ENCODE data around the gene VCL.
"Not testable (repeated sequence)": the region's sequence is repeated elsewhere in the genome, so short reads cannot be mapped to it uniquely, and the experiment has no call there.

VCL gene

GRCh38 chr10:74039561-74040145 lies 41.7 kb downstream of the VCL start:
- no peak for DNase-seq (ENCODE audit: low spot score)

- DNase-seq (ENCODE audit: low spot score), result no peak
Measured at GRCh38 chr10:74040200-74041126, 42.5 kb downstream of the VCL start.

- DNase-seq (ENCODE audit: low spot score), result no peak
Measured at GRCh38 chr10:74044419-74044818, 46.5 kb downstream of the VCL start.

GRCh38 chr10:74047304-74047703 lies 49.4 kb downstream of the VCL start:
- no peak for DNase-seq (ENCODE audit: low spot score)

GRCh38 chr10:74047871-74048270 lies 50.0 kb downstream of the VCL start:
- DNase-seq (ENCODE audit: low spot score), result no peak

GRCh38 chr10:74048433-74048832 lies 50.5 kb downstream of the VCL start:
- no peak for DNase-seq (ENCODE audit: low spot score)

- no peak for DNase-seq (ENCODE audit: low spot score)
Measured at GRCh38 chr10:74049955-74050354, 52.0 kb downstream of the VCL start.

- DNase-seq (ENCODE audit: low spot score), result no peak
Measured at GRCh38 chr10:74050653-74051052, 52.7 kb downstream of the VCL start.

- DNase-seq (ENCODE audit: low spot score), result no peak
Measured at GRCh38 chr10:74051736-74052342, 53.9 kb downstream of the VCL start.

- DNase-seq (ENCODE audit: low spot score), result no peak
Measured at GRCh38 chr10:74052994-74053393, 55.1 kb downstream of the VCL start.

GRCh38 chr10:74055383-74056049 lies 57.6 kb downstream of the VCL start:
- DNase-seq (ENCODE audit: low spot score), result no peak

- DNase-seq (ENCODE audit: low spot score), result no peak
Measured at GRCh38 chr10:74056050-74056818, 58.3 kb downstream of the VCL start.

- no peak for DNase-seq (ENCODE audit: low spot score)
Measured at GRCh38 chr10:74058071-74058470, 60.2 kb downstream of the VCL start.

- no peak for DNase-seq (ENCODE audit: low spot score)
Measured at GRCh38 chr10:74058658-74059057, 60.7 kb downstream of the VCL start.

- no peak for DNase-seq (ENCODE audit: low spot score)
Measured at GRCh38 chr10:74061104-74061503, 63.2 kb downstream of the VCL start.

GRCh38 chr10:74061978-74062377 lies 64.1 kb downstream of the VCL start:
- not testable (repeated sequence) for DNase-seq (ENCODE audit: low spot score)

GRCh38 chr10:74063256-74063655 lies 65.3 kb downstream of the VCL start:
- no peak for DNase-seq (ENCODE audit: low spot score)

- DNase-seq (ENCODE audit: low spot score), result peak; percentile 76
Measured at GRCh38 chr10:74067373-74068352, 69.7 kb downstream of the VCL start.

GRCh38 chr10:74071157-74071556 lies 73.2 kb downstream of the VCL start:
- DNase-seq (ENCODE audit: low spot score), result no peak

- no peak for DNase-seq (ENCODE audit: low spot score)
Measured at GRCh38 chr10:74072503-74072902, 74.6 kb downstream of the VCL start.

- DNase-seq (ENCODE audit: low spot score), result no peak
Measured at GRCh38 chr10:74075906-74076305, 78.0 kb downstream of the VCL start.

Data from hematopoietic multipotent progenitor cell treated with erythropoietin and hydrocortisone succinate and interleukin-3 and kit ligand, for 15 days (in vitro differentiated cells).